Subcutaneous adipose tissue (tissue), 4 donors: ENCODE measurements around the gene MEAF6. TPM values are rescaled to one million over a fixed set of nuclear protein-coding genes. Genes with fewer than 3 reads are reported as not detected.

Source experiments
- CTCF ChIP-seq: fragments of 450-650 bp; IDR thresholded peaks from one replicate; pipeline ENCODE4 v1.5.1; 2016; ENCODE audit warnings: low read depth, mild to moderate bottlenecking, control low read depth, antibody characterized with exemption, moderate library complexity
- total RNA-seq, 4 donors: library from RNA; depleted of rRNA; stranded (reverse); fragments of >200 nt; gene quantifications; one replicate each; pipeline ENCODE4 v1.1.0, GENCODE V29; 2016

Gene MEAF6
- total RNA-seq, 4 donors from 2014 or later, result 48.3 to 60.8 (median 56.1) TPM

DNA sequence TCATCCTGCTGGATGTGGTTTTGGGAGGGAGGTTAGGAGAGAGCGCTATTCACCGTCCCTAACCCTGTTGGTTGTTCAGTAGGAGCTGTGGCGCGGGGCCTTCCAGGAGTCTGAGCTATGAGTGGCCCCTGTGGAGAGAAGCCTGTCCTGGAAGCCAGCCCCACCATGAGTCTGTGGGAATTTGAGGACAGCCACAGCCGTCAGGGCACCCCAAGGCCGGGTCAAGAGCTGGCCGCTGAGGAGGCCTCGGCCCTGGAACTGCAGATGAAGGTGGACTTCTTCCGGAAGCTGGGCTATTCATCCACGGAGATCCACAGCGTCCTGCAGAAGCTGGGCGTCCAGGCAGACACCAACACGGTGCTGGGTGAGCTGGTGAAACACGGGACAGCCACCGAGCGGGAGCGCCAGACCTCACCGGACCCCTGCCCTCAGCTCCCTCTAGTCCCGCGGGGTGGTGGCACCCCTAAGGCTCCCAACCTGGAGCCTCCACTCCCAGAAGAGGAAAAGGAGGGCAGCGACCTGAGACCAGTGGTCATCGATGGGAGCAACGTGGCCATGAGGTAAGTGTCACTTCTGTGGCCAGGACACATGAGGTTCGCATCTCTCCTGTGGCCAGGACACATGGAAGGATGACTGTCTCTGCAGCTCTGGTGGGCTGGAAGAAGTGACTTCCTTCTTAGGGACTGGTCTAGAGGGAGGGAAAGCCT, 39.0 kb downstream of the MEAF6 start:
- TF ChIP-seq CTCF, result no peak

DNA sequence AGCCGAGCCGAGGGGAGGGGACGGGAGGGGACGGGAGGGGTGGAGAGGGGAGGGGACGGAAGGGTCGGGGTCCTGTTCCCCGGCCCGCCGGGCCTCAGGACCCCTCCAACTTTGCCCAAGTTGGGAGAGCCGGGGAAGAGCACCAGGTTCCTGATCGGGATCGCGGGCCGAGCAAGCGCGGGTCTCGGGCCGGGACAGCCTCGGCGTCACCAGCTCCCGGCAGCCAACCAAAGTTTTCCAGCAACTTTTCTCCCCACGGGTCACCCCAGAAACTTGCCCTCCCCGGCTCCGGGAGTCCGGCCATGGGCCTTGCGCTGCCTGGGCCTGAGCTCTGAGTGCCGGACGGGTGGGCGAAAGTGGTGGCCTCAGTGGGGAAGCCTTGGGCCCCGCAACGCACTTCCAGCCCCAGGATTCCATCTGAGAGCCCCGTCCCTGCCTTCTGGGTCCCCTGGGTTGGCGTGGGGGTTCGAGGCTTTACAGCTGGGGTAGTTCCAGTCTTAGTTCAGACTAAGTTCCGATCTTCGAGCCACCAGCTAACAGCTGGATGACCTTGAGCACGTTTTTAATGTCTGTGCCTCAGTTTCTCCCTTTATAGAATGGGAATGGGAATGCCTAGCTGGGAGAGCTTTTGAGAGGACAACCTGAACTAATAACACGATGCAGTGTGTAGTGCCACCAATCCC, 39.7 kb downstream of the MEAF6 start:
- no peak for TF ChIP-seq CTCF

DNA sequence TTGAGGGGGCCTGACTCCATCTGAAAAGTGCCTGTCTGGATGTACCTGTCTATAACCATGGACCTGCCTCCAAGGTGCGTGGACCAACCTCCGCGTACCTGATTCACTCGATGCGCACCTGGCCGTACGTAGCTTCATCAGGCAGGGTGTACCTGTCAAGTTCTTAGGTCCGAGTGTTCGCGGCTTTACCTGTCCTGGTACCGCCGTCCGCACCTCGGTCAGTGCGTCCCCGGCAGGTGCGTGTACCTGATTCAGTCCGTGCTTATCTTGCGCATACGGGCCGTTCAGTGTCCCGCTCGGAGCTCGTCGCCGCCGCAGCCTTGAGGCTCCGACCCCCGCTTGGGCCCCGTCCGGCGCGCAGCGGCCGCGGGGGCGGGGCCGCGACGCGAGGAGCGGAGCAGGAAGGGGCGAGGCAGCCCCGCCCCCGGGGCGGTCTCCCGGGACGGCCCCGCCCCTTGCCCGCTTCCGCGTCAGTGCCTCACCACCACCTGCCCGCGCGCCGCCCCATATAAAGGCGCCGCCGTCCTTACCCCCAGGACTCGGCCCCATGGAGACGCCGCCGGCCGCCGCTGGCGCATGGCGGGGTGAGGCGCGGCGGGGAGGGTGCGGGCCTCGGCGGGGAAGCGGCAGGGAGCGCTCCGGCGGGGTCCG, 40.4 kb downstream of the MEAF6 start, which contains the start of gene ZC3H12A:
ZC3H12A (plus strand) TSS at position 535 of the 651 bp plus-strand sequence. CDS start 917 bp downstream, outside the sequence.
- TF ChIP-seq CTCF, result no peak

GRCh38 chr1:37473431-37474045, 41.0 kb downstream of the MEAF6 start:
- TF ChIP-seq CTCF, result no peak

GRCh38 chr1:37472994-37473393, 41.6 kb downstream of the MEAF6 start:
- no peak for TF ChIP-seq CTCF

- no peak for TF ChIP-seq CTCF
Measured at GRCh38 chr1:37472281-37472680, 42.3 kb downstream of the MEAF6 start.
